Measurements from ENCODE around the gene SNCG.

Gene SNCG

DNA sequence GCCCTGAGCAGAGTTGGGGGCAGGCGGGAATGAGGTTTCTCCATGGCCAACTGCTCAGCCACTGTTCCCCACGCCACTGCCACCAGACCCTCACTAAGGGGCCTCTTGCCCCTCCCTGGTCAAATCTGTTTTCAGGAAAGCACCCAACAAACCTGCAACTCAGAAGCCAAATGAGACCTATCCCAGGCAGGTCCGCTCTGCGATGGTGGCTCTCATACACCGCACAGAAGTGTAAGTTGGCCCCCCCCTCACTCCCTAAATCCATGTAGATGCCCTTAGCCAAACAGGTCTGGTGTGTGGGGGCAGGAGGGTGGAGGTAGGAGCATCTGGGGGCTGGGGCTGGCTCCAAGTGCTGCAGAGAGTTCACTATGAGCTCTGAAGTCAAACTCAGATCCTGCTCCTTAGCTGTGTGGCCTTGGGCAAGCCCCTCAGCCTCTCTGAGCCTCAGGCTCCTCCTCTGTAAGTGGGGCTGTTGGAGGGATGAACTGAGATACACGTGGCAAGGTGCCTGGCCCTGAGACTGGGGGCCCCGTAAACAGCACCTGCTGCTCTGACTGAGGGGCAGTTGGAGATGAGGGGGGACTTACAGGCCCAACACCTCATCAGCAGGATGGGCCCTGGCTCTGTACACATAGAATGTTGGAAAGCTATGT lies 2.1 kb upstream of the SNCG start:
- H3K36me3 ChIP-seq (ENCODE audit: insufficient read depth, low read length) = no peaks in the 10 kb centered on the region
- peaks cover 9% of the 10 kb centered on the region for H3K9me3 ChIP-seq (ENCODE audit: insufficient read depth, low read depth, low read length)
- 76% methylated on average over 7 of the region's 7 CpGs for WGBS
- H3K27ac ChIP-seq (ENCODE audit: low read depth, low read length) = no peak overlapping the region
- no peaks in the 10 kb centered on the region for H3K27me3 ChIP-seq (ENCODE audit: insufficient read depth, low read length)
- H3K4me3 ChIP-seq (ENCODE audit: low read length) = no peak overlapping the region
- H3K4me1 ChIP-seq (ENCODE audit: insufficient read depth, low read length) = peaks cover 47% of the 10 kb centered on the region
- H3K9ac ChIP-seq (ENCODE audit: low read depth, low read length) = no peak overlapping the region

DNA sequence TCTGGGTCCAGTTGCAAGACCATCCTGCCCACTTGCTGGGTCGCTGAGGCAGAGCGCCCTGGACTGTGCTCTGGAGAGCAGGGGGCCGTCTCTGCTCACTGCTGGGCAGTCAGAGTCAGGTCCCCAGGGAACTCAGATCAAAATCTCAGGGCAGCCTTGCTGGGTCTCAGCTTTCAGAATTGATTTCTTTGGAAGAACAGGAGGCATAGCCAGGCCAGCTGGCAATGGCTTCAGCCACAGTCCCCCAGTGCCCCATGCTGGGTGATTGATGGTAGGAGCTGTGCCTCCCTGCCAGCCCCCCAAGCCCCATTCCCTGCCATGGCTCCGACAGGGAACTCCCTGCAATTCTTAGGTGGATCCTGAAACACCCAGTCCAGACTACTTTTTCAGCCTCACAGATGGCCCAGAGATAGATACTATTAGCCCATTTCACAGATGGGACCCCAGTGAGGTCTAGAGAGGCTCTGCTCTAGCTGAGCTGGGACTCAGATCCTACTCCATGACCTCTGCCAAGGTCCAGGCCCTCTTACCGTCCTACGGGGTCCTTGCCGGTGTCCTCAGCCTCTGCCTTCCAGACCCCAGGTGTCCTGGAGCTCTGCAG lies 1.5 kb upstream of the SNCG start:
- no peaks in the 10 kb centered on the region for H3K27me3 ChIP-seq (ENCODE audit: insufficient read depth, low read length)
- no peak overlapping the region for H3K9ac ChIP-seq (ENCODE audit: low read depth, low read length)
- no peak overlapping the region for H3K4me3 ChIP-seq (ENCODE audit: low read length)
- H3K4me1 ChIP-seq (ENCODE audit: insufficient read depth, low read length) = peaks cover 47% of the 10 kb centered on the region
- H3K9me3 ChIP-seq (ENCODE audit: insufficient read depth, low read depth, low read length) = peaks cover 7% of the 10 kb centered on the region
- H3K27ac ChIP-seq (ENCODE audit: low read depth, low read length) = no peak overlapping the region
- WGBS = 73% methylated on average over 7 of the region's 7 CpGs
- no peaks in the 10 kb centered on the region for H3K36me3 ChIP-seq (ENCODE audit: insufficient read depth, low read length)

DNA sequence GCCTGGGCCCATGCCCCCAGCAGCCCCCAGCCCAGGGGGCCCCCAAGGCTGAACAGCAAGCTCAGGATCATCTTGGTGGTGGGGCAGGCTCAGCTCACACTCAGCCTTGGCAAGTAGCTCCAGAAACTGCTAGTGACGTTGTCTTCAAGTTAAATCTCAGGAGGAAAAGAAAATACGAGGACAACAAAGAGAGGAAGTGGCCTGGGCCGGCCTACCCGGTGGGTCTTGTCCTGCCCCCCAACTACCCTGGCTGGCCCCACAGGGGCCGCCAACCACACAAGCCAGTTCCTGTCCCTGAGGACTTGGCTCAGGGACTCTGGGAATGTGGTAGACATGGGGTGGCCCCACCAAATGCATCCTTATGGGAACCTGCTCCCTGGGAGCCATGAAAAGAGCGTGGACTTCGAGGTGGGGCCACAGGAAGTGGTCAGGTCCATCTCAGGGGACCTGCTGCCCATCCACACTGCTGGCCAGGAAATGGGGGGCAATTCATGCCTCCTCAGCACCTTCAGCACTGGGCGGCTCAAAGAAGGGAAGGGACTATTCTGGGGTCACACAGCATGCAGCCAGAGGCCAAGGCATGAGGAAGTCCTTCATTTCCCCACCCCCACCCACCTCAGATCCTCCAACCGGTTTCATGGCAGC lies 806 bp upstream of the SNCG start, which contains the start of gene MMRN2:
Gene MMRN2, minus strand, starts transcription at position 145 of the 645 bp plus-strand sequence. Its CDS starts 74 bp downstream, at position 71.
- Histone ChIP-seq H3K4me1 (ENCODE audit: insufficient read depth, low read length) (peaks cover 47% of the 10 kb centered on the region), H3K27ac (ENCODE audit: low read depth, low read length) (no peak within 1 kb of the TSS), H3K4me3 (ENCODE audit: low read length) (no peak within 1 kb of the TSS), H3K9ac (ENCODE audit: low read depth, low read length) (no peak within 1 kb of the TSS), H3K9me3 (ENCODE audit: insufficient read depth, low read depth, low read length) (peaks cover 2% of the 10 kb centered on the region), H3K27me3 (ENCODE audit: insufficient read depth, low read length) (no peaks in the 10 kb centered on the region), H3K36me3 (ENCODE audit: insufficient read depth, low read length) (no peaks in the 10 kb centered on the region)
- 87% methylated on average over 9 of the region's 9 CpGs for WGBS

DNA sequence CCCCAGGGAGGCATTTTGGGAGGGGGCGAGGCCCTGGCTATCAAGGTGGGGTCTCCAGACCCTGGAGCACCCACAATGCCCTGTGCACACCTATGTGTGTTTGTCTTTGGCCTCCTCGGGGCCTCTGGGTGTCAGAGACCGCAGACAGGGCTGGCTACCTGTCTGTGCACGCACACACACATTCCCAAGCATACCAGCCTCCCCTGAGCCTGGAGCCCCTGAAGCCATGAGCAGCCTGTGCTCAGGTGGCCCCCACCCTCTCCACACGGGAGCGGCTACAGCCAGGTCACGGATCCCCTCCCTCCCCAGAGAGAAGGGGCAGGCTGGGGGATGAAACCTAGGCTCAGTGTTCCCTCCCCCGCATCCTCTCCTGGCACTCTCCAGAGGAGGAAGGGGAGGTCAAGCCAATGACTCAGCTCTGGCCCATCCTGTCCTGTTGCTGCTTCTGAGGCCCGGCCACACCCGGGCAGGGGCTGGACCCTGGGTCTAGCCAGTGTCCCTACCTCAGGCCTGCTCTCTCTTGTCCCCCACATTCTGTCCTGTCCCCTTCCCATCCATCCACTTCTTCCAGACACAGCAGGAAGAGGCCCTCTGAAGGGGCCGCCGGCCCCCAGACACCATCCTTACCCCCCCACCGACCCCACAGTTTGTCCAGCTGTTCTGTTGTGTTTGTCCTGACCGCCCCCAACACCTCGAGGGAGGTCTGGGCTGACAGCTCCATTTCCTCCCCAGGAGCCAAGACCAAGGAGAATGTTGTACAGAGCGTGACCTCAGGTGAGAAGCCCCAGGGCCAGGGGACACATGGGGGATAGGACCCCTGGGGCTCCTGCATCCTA lies 720 bp downstream of the SNCG start:
- H3K27me3 ChIP-seq (ENCODE audit: insufficient read depth, low read length) = no peaks in the 10 kb centered on the region
- H3K9ac ChIP-seq (ENCODE audit: low read depth, low read length) = 0 out of 2 replicates have a peak overlapping the region, but pooled peaks have one; percentile 14
- peaks cover 40% of the 10 kb centered on the region for H3K4me1 ChIP-seq (ENCODE audit: insufficient read depth, low read length)
- H3K4me3 ChIP-seq (ENCODE audit: low read length) = no peak overlapping the region
- WGBS = 62% methylated on average over 16 of the region's 16 CpGs
- H3K9me3 ChIP-seq (ENCODE audit: insufficient read depth, low read depth, low read length) = no peaks in the 10 kb centered on the region
- no peaks in the 10 kb centered on the region for H3K36me3 ChIP-seq (ENCODE audit: insufficient read depth, low read length)
- H3K27ac ChIP-seq (ENCODE audit: low read depth, low read length) = 0 out of 2 replicates have a peak overlapping the region, but pooled peaks have one; percentile 21

DNA sequence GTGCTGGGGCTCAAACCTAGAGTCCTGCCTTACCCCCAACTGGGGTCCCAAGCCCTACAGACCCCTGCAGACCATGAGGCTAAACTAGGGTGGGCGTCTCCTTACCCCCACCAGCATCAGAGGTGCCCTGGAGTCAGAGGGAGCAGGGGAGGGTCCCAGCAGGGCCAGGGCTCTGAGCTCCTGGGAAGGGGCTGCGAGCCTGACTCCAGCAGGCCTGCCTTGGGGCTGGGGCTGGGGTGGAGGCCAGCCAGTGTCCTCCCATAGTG lies 1.3 kb downstream of the SNCG start:
- Histone ChIP-seq H3K27ac (ENCODE audit: low read depth, low read length) (no peak overlapping the region), H3K4me1 (ENCODE audit: insufficient read depth, low read length) (peaks cover 34% of the 10 kb centered on the region), H3K27me3 (ENCODE audit: insufficient read depth, low read length) (no peaks in the 10 kb centered on the region), H3K9ac (ENCODE audit: low read depth, low read length) (0 out of 2 replicates have a peak overlapping the region, but pooled peaks have one; percentile 14), H3K9me3 (ENCODE audit: insufficient read depth, low read depth, low read length) (no peaks in the 10 kb centered on the region), H3K36me3 (ENCODE audit: insufficient read depth, low read length) (no peaks in the 10 kb centered on the region), H3K4me3 (ENCODE audit: low read length) (no peak overlapping the region)
- WGBS = 81% methylated on average over 2 of the region's 2 CpGs

DNA sequence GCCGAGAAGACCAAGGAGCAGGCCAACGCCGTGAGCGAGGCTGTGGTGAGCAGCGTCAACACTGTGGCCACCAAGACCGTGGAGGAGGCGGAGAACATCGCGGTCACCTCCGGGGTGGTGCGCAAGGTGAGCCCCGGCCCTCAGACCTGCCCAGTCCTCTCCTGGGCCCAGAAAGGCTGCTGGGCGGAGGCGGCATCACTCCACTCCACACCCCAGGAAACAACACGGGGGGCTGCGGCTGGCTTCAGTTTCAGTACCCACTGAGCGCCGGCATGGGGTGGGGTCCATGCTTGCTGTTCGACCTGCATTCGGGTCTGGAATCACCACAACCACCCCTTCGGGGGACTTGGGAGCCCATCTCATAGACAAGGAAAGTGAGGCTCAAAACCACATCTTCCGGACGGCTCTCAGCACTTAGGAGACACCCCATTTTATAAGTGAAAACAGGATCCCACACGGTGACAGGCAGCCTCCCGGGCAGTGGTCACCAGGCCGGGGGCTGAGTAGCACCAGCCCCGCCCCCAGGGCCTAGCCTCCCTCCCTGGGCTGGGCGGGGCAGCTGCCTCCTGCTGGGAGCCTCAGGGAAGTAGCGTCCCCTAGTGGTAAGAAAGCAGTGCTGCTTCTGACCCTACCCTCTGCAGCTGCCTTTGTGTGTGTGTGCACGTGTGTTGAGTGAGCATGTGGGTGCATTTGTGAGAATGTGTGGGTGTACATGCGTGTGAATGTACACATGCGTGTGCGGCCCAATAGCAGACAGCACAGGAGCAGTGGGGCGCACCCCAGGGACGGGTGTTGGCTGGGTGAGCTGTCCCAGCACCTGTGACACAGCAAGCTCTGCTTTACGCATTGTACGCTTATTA lies 1.8 kb downstream of the SNCG start:
- Histone ChIP-seq H3K27ac (ENCODE audit: low read depth, low read length) (no peak overlapping the region), H3K4me3 (ENCODE audit: low read length) (no peak overlapping the region), H3K4me1 (ENCODE audit: insufficient read depth, low read length) (peaks cover 28% of the 10 kb centered on the region), H3K27me3 (ENCODE audit: insufficient read depth, low read length) (no peaks in the 10 kb centered on the region), H3K9me3 (ENCODE audit: insufficient read depth, low read depth, low read length) (no peaks in the 10 kb centered on the region), H3K9ac (ENCODE audit: low read depth, low read length) (peak overlapping the region; percentile 19; the same call in 1 of the 2 replicates), H3K36me3 (ENCODE audit: insufficient read depth, low read length) (no peaks in the 10 kb centered on the region)
- WGBS = 72% methylated on average over 37 of the region's 37 CpGs

DNA sequence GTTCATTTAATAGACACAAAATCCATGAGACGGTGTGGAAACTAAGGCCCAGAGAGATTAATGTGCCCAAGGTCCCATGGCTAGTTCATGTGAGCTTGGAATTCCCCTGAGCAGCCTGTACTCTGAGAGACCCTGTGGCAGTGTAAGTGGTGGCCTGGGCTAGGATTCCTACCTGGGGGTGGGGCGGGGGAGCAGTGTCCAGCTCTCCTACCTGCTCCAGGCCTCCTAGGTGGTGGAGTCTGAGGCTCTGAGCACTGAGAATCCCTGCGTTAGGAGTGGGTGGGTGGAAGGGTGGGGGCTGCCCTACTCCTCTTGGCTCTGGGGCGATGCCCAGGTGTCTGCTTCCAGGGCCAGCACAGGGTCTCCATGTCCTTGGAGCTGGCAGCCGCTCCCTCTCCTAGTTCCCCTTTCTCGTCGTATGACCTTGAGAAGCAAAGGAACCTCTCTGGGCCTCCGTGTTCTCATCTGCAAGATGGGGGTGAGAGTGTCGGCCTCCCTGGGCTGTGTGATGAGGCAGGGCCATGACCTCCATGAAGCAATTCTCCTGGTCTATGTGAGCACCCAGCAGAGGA lies 2.5 kb downstream of the SNCG start:
- H3K27me3 ChIP-seq (ENCODE audit: insufficient read depth, low read length) = no peaks in the 10 kb centered on the region
- WGBS = 92% methylated on average over 9 of the region's 9 CpGs
- H3K27ac ChIP-seq (ENCODE audit: low read depth, low read length) = no peak overlapping the region
- no peak overlapping the region for H3K4me3 ChIP-seq (ENCODE audit: low read length)
- peak overlapping the region; percentile 19; the same call in 1 of the 2 replicates for H3K9ac ChIP-seq (ENCODE audit: low read depth, low read length)
- no peaks in the 10 kb centered on the region for H3K36me3 ChIP-seq (ENCODE audit: insufficient read depth, low read length)
- peaks cover 26% of the 10 kb centered on the region for H3K4me1 ChIP-seq (ENCODE audit: insufficient read depth, low read length)
- H3K9me3 ChIP-seq (ENCODE audit: insufficient read depth, low read depth, low read length) = no peaks in the 10 kb centered on the region

DNA sequence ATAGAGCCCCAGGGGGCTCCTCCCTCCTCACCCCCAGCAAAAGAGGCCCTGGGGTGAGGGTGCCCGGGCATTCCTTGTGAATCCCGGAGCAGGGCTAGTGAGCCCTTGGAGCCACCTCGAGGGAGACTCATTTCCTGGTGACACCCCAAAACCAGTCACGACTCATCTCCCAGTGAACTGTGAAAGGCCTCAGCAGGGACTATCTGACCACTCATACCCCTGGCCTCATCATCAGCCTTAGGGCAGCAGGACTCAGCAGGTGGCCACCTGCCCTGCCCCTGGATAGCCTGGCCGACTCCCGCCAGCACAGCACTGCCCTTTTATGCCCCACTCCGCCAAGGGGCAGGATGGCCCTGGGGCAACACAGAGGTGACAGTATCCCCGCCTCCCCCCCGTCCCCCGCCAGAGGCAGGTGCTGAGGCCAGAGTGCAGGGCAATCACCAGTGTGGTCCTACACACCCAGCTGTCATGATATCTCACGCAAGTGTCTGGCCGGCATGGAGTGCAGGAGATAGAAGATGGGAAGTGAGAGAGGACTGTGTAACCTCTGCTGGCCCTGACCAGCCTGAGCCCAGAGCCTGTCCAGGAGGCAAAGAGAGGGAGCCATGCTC lies 3.2 kb downstream of the SNCG start:
- 94% methylated on average over 12 of the region's 12 CpGs for WGBS
- no peak overlapping the region for H3K27ac ChIP-seq (ENCODE audit: low read depth, low read length)

DNA sequence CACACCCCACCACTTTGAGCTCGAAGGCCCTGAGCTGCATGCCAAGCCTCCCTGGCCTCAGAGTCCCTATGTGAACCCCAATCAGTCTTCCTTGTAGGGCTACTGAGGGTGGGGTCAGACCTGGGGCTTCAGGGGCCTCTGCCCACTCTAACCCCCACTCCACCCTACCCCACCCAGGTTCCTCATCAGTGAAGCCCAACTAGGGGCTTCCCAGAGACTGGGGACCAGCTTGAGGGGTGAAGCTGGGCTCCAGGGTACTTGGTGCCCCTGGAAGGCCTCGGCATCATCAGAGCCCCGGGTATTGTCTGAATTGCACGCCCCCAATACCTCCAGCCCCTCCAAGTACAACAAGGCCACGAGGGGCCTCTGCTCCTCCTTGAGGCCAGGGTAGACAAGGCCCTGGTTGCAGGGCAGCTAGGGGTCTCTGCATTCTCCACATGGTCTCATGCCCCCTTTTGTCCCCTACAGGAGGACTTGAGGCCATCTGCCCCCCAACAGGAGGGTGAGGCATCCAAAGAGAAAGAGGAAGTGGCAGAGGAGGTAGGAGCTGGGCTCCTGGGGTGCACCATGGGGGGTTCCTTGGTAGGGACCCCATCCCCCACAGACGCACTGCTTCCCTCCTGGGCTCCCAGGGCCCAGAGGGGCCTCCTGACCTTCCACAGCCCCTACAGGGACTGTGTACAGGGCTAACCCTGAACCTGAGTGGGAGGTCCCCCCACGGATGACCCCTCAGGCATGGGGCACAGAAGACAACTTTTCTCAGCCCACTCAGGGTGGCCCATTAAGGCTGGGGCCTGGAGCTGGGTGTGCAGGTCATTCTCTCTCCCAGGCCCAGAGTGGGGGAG lies 4.0 kb downstream of the SNCG start:
- WGBS = 95% methylated on average over 7 of the region's 7 CpGs
- H3K36me3 ChIP-seq (ENCODE audit: insufficient read depth, low read length) = no peaks in the 10 kb centered on the region
- H3K4me3 ChIP-seq (ENCODE audit: low read length) = no peak overlapping the region
- no peak overlapping the region for H3K9ac ChIP-seq (ENCODE audit: low read depth, low read length)
- no peaks in the 10 kb centered on the region for H3K9me3 ChIP-seq (ENCODE audit: insufficient read depth, low read depth, low read length)
- H3K4me1 ChIP-seq (ENCODE audit: insufficient read depth, low read length) = peaks cover 27% of the 10 kb centered on the region
- no peaks in the 10 kb centered on the region for H3K27me3 ChIP-seq (ENCODE audit: insufficient read depth, low read length)
- H3K27ac ChIP-seq (ENCODE audit: low read depth, low read length) = no peak overlapping the region

More for the DNA sequence above, 3.2 kb downstream of the SNCG start:
- Histone ChIP-seq H3K4me1 (ENCODE audit: insufficient read depth, low read length) (peaks cover 23% of the 10 kb centered on the region), H3K9me3 (ENCODE audit: insufficient read depth, low read depth, low read length) (no peaks in the 10 kb centered on the region), H3K36me3 (ENCODE audit: insufficient read depth, low read length) (no peaks in the 10 kb centered on the region), H3K4me3 (ENCODE audit: low read length) (no peak overlapping the region), H3K9ac (ENCODE audit: low read depth, low read length) (no peak overlapping the region), H3K27me3 (ENCODE audit: insufficient read depth, low read length) (no peaks in the 10 kb centered on the region)
